HCT116 (cell line): ENCODE data around the gene GMPPA.

ENCODE experiments used
- ATF3 ChIP-seq: IDR thresholded peaks from 2 replicates; pipeline ENCODE4 v1.6.1; 2012
- CTCF ChIP-seq, 3 experiments: fragments of 200-600 bp in 1 of 3; sonication (generic) in 1 of 3; IDR thresholded peaks in 2 of 3; conservative IDR thresholded peaks in 1 of 3; 2 replicates each; pipeline ENCODE4 v1.5.1; 2012 to 2017; ENCODE audit warnings: low read depth in 2 of 3, low read length in 2 of 3, antibody characterized with exemption in 1 of 3, borderline replicate concordance in 1 of 3, control low read depth in 1 of 3, mild to moderate bottlenecking in 1 of 3, mixed read lengths in 1 of 3, mixed run types in 1 of 3, moderate library complexity in 1 of 3; ENCODE audit not compliant: insufficient read depth in 1 of 3
- POLR2A ChIP-seq: IDR thresholded peaks from 2 replicates; pipeline ENCODE4 v1.7.0; 2011; ENCODE audit warnings: borderline replicate concordance; ENCODE audit not compliant: insufficient read depth, insufficient read length; ENCODE audit errors: extremely low read depth
- REST ChIP-seq: IDR thresholded peaks from 2 replicates; pipeline ENCODE4 v1.6.1; 2012; ENCODE audit warnings: low read depth
- YY1 ChIP-seq: IDR thresholded peaks from 2 replicates; pipeline ENCODE4 v1.6.1; 2011; ENCODE audit warnings: low read length, low read depth, moderate library complexity, mild to moderate bottlenecking; ENCODE audit not compliant: insufficient replicate concordance; ENCODE audit errors: extremely low read depth

- TF ChIP-seq REST: no peak
- no peak for TF ChIP-seq CTCF (IDR thresholded peaks at IDR 0.05 in 2 of 3, conservative IDR thresholded peaks at IDR 0.05 in 1 of 3; ENCODE audit: borderline replicate concordance in 1 of 3, insufficient read depth in 1 of 3, low read depth in 2 of 3, low read length in 2 of 3)
- TF ChIP-seq YY1: no peak
- TF ChIP-seq ATF3: no peak
- no peak for TF ChIP-seq POLR2A
These were observed 31.0 kb upstream of the GMPPA start for GRCh38 chr2:219467736-219468075.
